GM23338 (cell line): ENCODE results near the gene SLCO4A1. TPM values are rescaled to one million over a fixed set of nuclear protein-coding genes. Genes with fewer than 3 reads are reported as not detected.

Source experiments
- ATAC-seq: fragments of 200-7000 bp; cut with Tn5 transposase; 3 replicates; pipeline ENCODE4 v1.9.1; 2020
- DNase-seq: peaks from one replicate; pipeline ENCODE4 v3.0.0-alpha.2; 2015; ENCODE audit warnings: low spot score
- H2AFZ ChIP-seq: fragments of 200-600 bp; sonication (generic); 2 replicates; pipeline ENCODE4 v1.8.0; 2016; ENCODE audit warnings: antibody characterized with exemption, mild to moderate bottlenecking, moderate library complexity
- H3F3A ChIP-seq: fragments of 200-600 bp; sonication (generic); replicated peaks from 2 replicates; pipeline ENCODE4 v1.8.0; 2017; ENCODE audit warnings: antibody characterized with exemption, mixed run types, low read depth
- H3K27ac ChIP-seq: fragments of 200-600 bp; sonication (generic); 2 replicates; pipeline ENCODE4 v1.6.1; 2016; ENCODE audit warnings: low read depth
- H3K27me3 ChIP-seq: fragments of 200-600 bp; sonication (generic); 2 replicates; pipeline ENCODE4 v1.8.0; 2016; ENCODE audit warnings: mild to moderate bottlenecking, mixed run types, moderate library complexity; ENCODE audit not compliant: insufficient read depth
- H3K36me3 ChIP-seq: fragments of 200-600 bp; sonication (generic); 2 replicates; pipeline ENCODE4 v1.8.0; 2016; ENCODE audit warnings: mild to moderate bottlenecking; ENCODE audit not compliant: insufficient read depth
- H3K4me1 ChIP-seq: fragments of 200-600 bp; sonication (generic); 2 replicates; pipeline ENCODE4 v1.8.0; 2016; ENCODE audit warnings: mild to moderate bottlenecking, moderate library complexity; ENCODE audit not compliant: insufficient read depth
- H3K4me2 ChIP-seq: fragments of 200-600 bp; sonication (generic); 2 replicates; pipeline ENCODE4 v1.7.1; 2017; ENCODE audit warnings: mixed run types
- H3K4me3 ChIP-seq: fragments of 200-600 bp; sonication (generic); 2 replicates; pipeline ENCODE4 v1.6.1; 2016; ENCODE audit warnings: mixed run types
- H3K79me2 ChIP-seq: fragments of 200-600 bp; sonication (generic); replicated peaks from 2 replicates; pipeline ENCODE4 v1.8.0; 2017; ENCODE audit warnings: mild to moderate bottlenecking; ENCODE audit not compliant: insufficient read depth
- H3K9me2 ChIP-seq: fragments of 200-600 bp; sonication (generic); 2 replicates; pipeline ENCODE4 v1.8.0; 2017; ENCODE audit not compliant: insufficient read depth
- H4K20me1 ChIP-seq: fragments of 200-600 bp; sonication (generic); replicated peaks from 2 replicates; pipeline ENCODE4 v1.8.0; 2017; ENCODE audit warnings: mild to moderate bottlenecking; ENCODE audit not compliant: insufficient read depth
- H3K27ac Mint-ChIP-seq: 2 replicates; pipeline ENCODE4 v1.8.0; 2020; ENCODE audit warnings: inconsistent platforms, mild to moderate bottlenecking, moderate library complexity, mixed read lengths
- H3K27me3 Mint-ChIP-seq: 3 replicates; pipeline ENCODE4 v1.8.0; 2022; ENCODE audit warnings: low read depth, mild to moderate bottlenecking, moderate library complexity, mixed read lengths, inconsistent platforms; ENCODE audit not compliant: insufficient read depth, poor library complexity
- H3K36me3 Mint-ChIP-seq: 3 replicates; pipeline ENCODE4 v1.8.0; 2021; ENCODE audit warnings: low read depth, mild to moderate bottlenecking, inconsistent platforms, moderate library complexity, mixed read lengths
- H3K4me1 Mint-ChIP-seq: 3 replicates; pipeline ENCODE4 v1.8.0; 2020; ENCODE audit warnings: mild to moderate bottlenecking, inconsistent platforms, mixed read lengths
- H3K4me3 Mint-ChIP-seq: 3 replicates; pipeline ENCODE4 v1.8.0; 2021; ENCODE audit warnings: moderate library complexity, mild to moderate bottlenecking, inconsistent platforms, mixed read lengths
- H3K9me3 Mint-ChIP-seq: 3 replicates; pipeline ENCODE4 v1.8.0; 2020; ENCODE audit warnings: moderate library complexity, mild to moderate bottlenecking, inconsistent platforms, mixed read lengths
- EZH2 ChIP-seq: fragments of 200-600 bp; sonication (generic); IDR thresholded peaks from one replicate; pipeline ENCODE4 v1.8.0; 2017; ENCODE audit warnings: antibody characterized with exemption, mild to moderate bottlenecking, low read depth; ENCODE audit not compliant: unreplicated experiment
- EZH2phosphoT487 ChIP-seq: fragments of 200-600 bp; sonication (generic); IDR thresholded peaks from one replicate; pipeline ENCODE4 v1.8.1; 2018; ENCODE audit warnings: antibody characterized with exemption; ENCODE audit not compliant: unreplicated experiment
- ZNF114 ChIP-seq: fragments of 250-450 bp; sonication (Bioruptor Pico); IDR thresholded peaks from 2 replicates; pipeline ENCODE4 v1.5.0; 2020; ENCODE audit warnings: mild to moderate bottlenecking, moderate library complexity
- ZNF331 ChIP-seq: fragments of 250-450 bp; sonication (Bioruptor Pico); IDR thresholded peaks from 2 replicates; pipeline ENCODE4 v1.5.0; 2020; ENCODE audit warnings: low read depth, mild to moderate bottlenecking, moderate library complexity
- polyA plus RNA-seq: library from polyadenylated mRNA; unstranded; fragments of >200 nt; fragmentation: Nextera tagmentation; extraction: Ambion mirVana; gene quantifications from 2 replicates; pipeline ENCODE4 v1.2.1, GENCODE V29; 2016
- total RNA-seq: library from RNA; depleted of rRNA; stranded (reverse); fragments of >200 nt; shearing (Covaris generic); gene quantifications from 2 replicates; pipeline ENCODE4 v1.2.3, GENCODE V29; 2014
- TF ChIP-seq, protein P1 (sequence below), 2 experiments: fragments of 200-600 bp in 1 of 2; sonication (generic) in 1 of 2; conservative IDR thresholded peaks; 2 replicates each; pipeline versions ENCODE4 v1.5.1 to v1.6.1; 2016 to 2017; ENCODE audit warnings: antibody characterized with exemption in 2 of 2, low read depth in 2 of 2, mild to moderate bottlenecking in 2 of 2, moderate library complexity in 1 of 2
- TF ChIP-seq, protein P2 (sequence below): IDR thresholded peaks from 2 replicates; pipeline ENCODE4 v1.6.1; 2016; ENCODE audit warnings: antibody characterized with exemption
- TF ChIP-seq, protein P3 (sequence below): fragments of 250-450 bp; sonication (Bioruptor Pico); IDR thresholded peaks from 2 replicates; pipeline ENCODE4 v1.5.0; 2020; ENCODE audit warnings: mild to moderate bottlenecking, moderate library complexity

Gene SLCO4A1
- total and polyA plus RNA-seq, 2 experiments from 2014 or later = 28.5 to 41.6 TPM

DNA sequence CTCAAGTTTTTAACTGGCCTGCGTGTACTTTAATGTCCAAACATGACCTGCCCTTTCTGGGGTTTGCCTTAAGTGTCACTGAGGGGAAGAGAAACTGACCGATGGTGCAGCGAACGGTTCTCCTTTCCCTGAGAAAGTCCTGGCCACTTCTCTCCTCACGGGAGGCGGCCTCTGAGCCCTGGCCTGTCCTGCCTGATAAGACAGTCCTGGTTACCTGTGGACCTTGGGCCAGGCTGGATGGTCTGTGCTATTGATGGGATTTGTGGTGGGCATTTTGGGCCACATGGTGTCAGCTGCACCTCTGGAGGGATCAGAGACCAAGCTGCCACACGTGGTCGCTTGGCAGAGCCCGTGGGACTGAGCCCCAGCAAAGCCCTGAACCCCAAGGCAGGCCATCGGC is 54.7 kb downstream of the SLCO4A1 start:
- Mint-ChIP-seq H3K27me3 (peaks cover 6% of the 10 kb centered on the region), H3K27ac (no peak overlapping the region), H3K9me3 (no peaks in the 10 kb centered on the region), H3K4me1 (no peaks in the 10 kb centered on the region), H3K4me3 (no peak overlapping the region), H3K36me3 (no peaks in the 10 kb centered on the region)
- TF ChIP-seq, protein P1, sequence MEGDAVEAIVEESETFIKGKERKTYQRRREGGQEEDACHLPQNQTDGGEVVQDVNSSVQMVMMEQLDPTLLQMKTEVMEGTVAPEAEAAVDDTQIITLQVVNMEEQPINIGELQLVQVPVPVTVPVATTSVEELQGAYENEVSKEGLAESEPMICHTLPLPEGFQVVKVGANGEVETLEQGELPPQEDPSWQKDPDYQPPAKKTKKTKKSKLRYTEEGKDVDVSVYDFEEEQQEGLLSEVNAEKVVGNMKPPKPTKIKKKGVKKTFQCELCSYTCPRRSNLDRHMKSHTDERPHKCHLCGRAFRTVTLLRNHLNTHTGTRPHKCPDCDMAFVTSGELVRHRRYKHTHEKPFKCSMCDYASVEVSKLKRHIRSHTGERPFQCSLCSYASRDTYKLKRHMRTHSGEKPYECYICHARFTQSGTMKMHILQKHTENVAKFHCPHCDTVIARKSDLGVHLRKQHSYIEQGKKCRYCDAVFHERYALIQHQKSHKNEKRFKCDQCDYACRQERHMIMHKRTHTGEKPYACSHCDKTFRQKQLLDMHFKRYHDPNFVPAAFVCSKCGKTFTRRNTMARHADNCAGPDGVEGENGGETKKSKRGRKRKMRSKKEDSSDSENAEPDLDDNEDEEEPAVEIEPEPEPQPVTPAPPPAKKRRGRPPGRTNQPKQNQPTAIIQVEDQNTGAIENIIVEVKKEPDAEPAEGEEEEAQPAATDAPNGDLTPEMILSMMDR (conservative IDR thresholded peaks at IDR 0.05; ENCODE audit: low read depth in 2 of 2) = no peak
- TF ChIP-seq EZH2phosphoT487 (no peak), ZNF114 (no peak), EZH2 (no peak), ZNF331 (CRISPR knock-in tag) (no peak)
- TF ChIP-seq, protein P2, sequence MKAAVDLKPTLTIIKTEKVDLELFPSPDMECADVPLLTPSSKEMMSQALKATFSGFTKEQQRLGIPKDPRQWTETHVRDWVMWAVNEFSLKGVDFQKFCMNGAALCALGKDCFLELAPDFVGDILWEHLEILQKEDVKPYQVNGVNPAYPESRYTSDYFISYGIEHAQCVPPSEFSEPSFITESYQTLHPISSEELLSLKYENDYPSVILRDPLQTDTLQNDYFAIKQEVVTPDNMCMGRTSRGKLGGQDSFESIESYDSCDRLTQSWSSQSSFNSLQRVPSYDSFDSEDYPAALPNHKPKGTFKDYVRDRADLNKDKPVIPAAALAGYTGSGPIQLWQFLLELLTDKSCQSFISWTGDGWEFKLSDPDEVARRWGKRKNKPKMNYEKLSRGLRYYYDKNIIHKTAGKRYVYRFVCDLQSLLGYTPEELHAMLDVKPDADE = no peak
- TF ChIP-seq, protein P3, sequence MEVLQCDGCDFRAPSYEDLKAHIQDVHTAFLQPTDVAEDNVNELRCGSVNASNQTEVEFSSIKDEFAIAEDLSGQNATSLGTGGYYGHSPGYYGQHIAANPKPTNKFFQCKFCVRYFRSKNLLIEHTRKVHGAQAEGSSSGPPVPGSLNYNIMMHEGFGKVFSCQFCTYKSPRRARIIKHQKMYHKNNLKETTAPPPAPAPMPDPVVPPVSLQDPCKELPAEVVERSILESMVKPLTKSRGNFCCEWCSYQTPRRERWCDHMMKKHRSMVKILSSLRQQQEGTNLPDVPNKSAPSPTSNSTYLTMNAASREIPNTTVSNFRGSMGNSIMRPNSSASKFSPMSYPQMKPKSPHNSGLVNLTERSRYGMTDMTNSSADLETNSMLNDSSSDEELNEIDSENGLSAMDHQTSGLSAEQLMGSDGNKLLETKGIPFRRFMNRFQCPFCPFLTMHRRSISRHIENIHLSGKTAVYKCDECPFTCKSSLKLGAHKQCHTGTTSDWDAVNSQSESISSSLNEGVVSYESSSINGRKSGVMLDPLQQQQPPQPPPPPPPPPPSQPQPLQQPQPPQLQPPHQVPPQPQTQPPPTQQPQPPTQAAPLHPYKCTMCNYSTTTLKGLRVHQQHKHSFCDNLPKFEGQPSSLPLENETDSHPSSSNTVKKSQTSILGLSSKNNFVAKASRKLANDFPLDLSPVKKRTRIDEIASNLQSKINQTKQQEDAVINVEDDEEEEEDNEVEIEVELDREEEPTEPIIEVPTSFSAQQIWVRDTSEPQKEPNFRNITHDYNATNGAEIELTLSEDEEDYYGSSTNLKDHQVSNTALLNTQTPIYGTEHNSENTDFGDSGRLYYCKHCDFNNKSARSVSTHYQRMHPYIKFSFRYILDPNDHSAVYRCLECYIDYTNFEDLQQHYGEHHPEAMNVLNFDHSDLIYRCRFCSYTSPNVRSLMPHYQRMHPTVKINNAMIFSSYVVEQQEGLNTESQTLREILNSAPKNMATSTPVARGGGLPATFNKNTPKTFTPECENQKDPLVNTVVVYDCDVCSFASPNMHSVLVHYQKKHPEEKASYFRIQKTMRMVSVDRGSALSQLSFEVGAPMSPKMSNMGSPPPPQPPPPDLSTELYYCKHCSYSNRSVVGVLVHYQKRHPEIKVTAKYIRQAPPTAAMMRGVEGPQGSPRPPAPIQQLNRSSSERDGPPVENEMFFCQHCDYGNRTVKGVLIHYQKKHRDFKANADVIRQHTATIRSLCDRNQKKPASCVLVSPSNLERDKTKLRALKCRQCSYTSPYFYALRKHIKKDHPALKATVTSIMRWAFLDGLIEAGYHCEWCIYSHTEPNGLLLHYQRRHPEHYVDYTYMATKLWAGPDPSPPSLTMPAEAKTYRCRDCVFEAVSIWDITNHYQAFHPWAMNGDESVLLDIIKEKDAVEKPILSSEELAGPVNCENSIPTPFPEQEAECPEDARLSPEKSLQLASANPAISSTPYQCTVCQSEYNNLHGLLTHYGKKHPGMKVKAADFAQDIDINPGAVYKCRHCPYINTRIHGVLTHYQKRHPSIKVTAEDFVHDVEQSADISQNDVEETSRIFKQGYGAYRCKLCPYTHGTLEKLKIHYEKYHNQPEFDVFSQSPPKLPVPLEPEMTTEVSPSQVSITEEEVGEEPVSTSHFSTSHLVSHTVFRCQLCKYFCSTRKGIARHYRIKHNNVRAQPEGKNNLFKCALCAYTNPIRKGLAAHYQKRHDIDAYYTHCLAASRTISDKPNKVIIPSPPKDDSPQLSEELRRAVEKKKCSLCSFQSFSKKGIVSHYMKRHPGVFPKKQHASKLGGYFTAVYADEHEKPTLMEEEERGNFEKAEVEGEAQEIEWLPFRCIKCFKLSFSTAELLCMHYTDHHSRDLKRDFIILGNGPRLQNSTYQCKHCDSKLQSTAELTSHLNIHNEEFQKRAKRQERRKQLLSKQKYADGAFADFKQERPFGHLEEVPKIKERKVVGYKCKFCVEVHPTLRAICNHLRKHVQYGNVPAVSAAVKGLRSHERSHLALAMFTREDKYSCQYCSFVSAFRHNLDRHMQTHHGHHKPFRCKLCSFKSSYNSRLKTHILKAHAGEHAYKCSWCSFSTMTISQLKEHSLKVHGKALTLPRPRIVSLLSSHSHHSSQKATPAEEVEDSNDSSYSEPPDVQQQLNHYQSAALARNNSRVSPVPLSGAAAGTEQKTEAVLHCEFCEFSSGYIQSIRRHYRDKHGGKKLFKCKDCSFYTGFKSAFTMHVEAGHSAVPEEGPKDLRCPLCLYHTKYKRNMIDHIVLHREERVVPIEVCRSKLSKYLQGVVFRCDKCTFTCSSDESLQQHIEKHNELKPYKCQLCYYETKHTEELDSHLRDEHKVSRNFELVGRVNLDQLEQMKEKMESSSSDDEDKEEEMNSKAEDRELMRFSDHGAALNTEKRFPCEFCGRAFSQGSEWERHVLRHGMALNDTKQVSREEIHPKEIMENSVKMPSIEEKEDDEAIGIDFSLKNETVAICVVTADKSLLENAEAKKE (CRISPR knock-in tag) = no peak
- Histone ChIP-seq H3K4me2 (no peak overlapping the region), H3K27ac (no peak overlapping the region), H4K20me1 (no peaks in the 10 kb centered on the region), H3K9me2 (no peaks in the 10 kb centered on the region), H3K36me3 (no peaks in the 10 kb centered on the region), H3K4me3 (no peak overlapping the region), H3F3A (no peaks in the 10 kb centered on the region), H3K79me2 (no peaks in the 10 kb centered on the region), H3K27me3 (no peaks in the 10 kb centered on the region), H2AFZ (no peak overlapping the region), H3K4me1 (no peaks in the 10 kb centered on the region)
- no peak for ATAC-seq
- no peak for DNase-seq
